NT2/D1 (cell line): Measurements from ENCODE around the gene GASK1A.

Experiments
- DNase-seq: peaks from one replicate; pipeline ENCODE4 v3.0.0-alpha.2; 2011; ENCODE audit warnings: low read depth, low spot score
- H3K27me3 ChIP-seq: 2 replicates; pipeline ENCODE4 v1.6.0; 2011; ENCODE audit warnings: mild to moderate bottlenecking; ENCODE audit not compliant: insufficient read length, insufficient read depth
- H3K36me3 ChIP-seq: 2 replicates; pipeline ENCODE4 v1.6.1; 2011; ENCODE audit warnings: mild to moderate bottlenecking, low read length, mixed read lengths; ENCODE audit not compliant: insufficient read depth, insufficient read length
- H3K4me1 ChIP-seq: 2 replicates; pipeline ENCODE4 v1.5.1; 2011; ENCODE audit not compliant: insufficient read depth, insufficient read length
- H3K4me3 ChIP-seq: 2 replicates; pipeline ENCODE4 v1.5.1; 2011; ENCODE audit warnings: low read depth; ENCODE audit not compliant: insufficient read length
- H3K9ac ChIP-seq: 2 replicates; pipeline ENCODE4 v1.6.0; 2011; ENCODE audit warnings: low read depth; ENCODE audit not compliant: insufficient read length
- H3K9me3 ChIP-seq: 2 replicates; pipeline ENCODE4 v1.5.1; 2011; ENCODE audit warnings: mild to moderate bottlenecking, low read length; ENCODE audit not compliant: insufficient read depth
- SUZ12 ChIP-seq: IDR thresholded peaks from 2 replicates; pipeline ENCODE4 v1.6.1; 2011; ENCODE audit not compliant: insufficient read length, insufficient read depth; ENCODE audit errors: extremely low read depth
- YY1 ChIP-seq: IDR thresholded peaks from 2 replicates; pipeline ENCODE4 v1.6.1; 2011; ENCODE audit not compliant: insufficient read length, insufficient read depth
- ZNF274 ChIP-seq: IDR thresholded peaks from 2 replicates; pipeline ENCODE4 v1.6.1; 2011; ENCODE audit warnings: mild to moderate bottlenecking, low read depth, low read length

GASK1A gene

GRCh38 chr3:43032646-43033628, 53.8 kb downstream of the GASK1A start:
- H3K36me3 ChIP-seq = peaks cover 4% of the 10 kb centered on the region
- no peak overlapping the region for H3K4me3 ChIP-seq
- TF ChIP-seq SUZ12 (no peak), YY1 (no peak), ZNF274 (no peak)
- no peaks in the 10 kb centered on the region for H3K27me3 ChIP-seq
- H3K9me3 ChIP-seq = peaks cover 6% of the 10 kb centered on the region; the same call in 1 of the 2 replicates
- H3K9ac ChIP-seq = no peak overlapping the region
- no peaks in the 10 kb centered on the region for H3K4me1 ChIP-seq
- DNase-seq = no peak

- Histone ChIP-seq H3K27me3 (no peaks in the 10 kb centered on the region), H3K9me3 (no peaks in the 10 kb centered on the region), H3K4me1 (no peaks in the 10 kb centered on the region), H3K9ac (no peak overlapping the region), H3K4me3 (no peak overlapping the region), H3K36me3 (peaks cover 4% of the 10 kb centered on the region)
- DNase-seq = no peak
- no peak for TF ChIP-seq ZNF274
- TF ChIP-seq YY1 = no peak
- no peak for TF ChIP-seq SUZ12
Observed at GRCh38 chr3:43034200-43034599, 55.1 kb downstream of the GASK1A start.

- no peaks in the 10 kb centered on the region for H3K4me1 ChIP-seq
- no peaks in the 10 kb centered on the region for H3K9me3 ChIP-seq
- no peaks in the 10 kb centered on the region for H3K27me3 ChIP-seq
- peaks cover 4% of the 10 kb centered on the region for H3K36me3 ChIP-seq
- DNase-seq = no peak
- TF ChIP-seq SUZ12 (no peak), YY1 (no peak), ZNF274 (no peak)
- H3K9ac ChIP-seq = no peak overlapping the region
- no peak overlapping the region for H3K4me3 ChIP-seq
Observed at GRCh38 chr3:43034911-43035310, 55.8 kb downstream of the GASK1A start.

GRCh38 chr3:43035801-43036365, 56.8 kb downstream of the GASK1A start:
- no peaks in the 10 kb centered on the region for H3K4me1 ChIP-seq

GRCh38 chr3:43036621-43037423, 57.7 kb downstream of the GASK1A start:
- TF ChIP-seq SUZ12 = no peak
- TF ChIP-seq YY1 = no peak
- TF ChIP-seq ZNF274 = no peak
- no peaks in the 10 kb centered on the region for H3K27me3 ChIP-seq
- H3K4me1 ChIP-seq = no peaks in the 10 kb centered on the region
- H3K36me3 ChIP-seq = peaks cover 4% of the 10 kb centered on the region
- no peak overlapping the region for H3K9ac ChIP-seq
- DNase-seq = no peak
- no peak overlapping the region for H3K4me3 ChIP-seq
- no peaks in the 10 kb centered on the region for H3K9me3 ChIP-seq

More at GRCh38 chr3:43035801-43036365, 56.8 kb downstream of the GASK1A start:
- TF ChIP-seq SUZ12 (no peak), ZNF274 (no peak), YY1 (no peak)
- no peak for DNase-seq
- Histone ChIP-seq H3K9me3 (no peaks in the 10 kb centered on the region), H3K9ac (no peak overlapping the region), H3K36me3 (peaks cover 4% of the 10 kb centered on the region), H3K27me3 (no peaks in the 10 kb centered on the region), H3K4me3 (no peak overlapping the region)

- H3K9me3 ChIP-seq = no peaks in the 10 kb centered on the region
- no peaks in the 10 kb centered on the region for H3K4me1 ChIP-seq
- H3K4me3 ChIP-seq = no peak overlapping the region
- no peaks in the 10 kb centered on the region for H3K36me3 ChIP-seq
- H3K27me3 ChIP-seq = no peaks in the 10 kb centered on the region
- H3K9ac ChIP-seq = no peak overlapping the region
- DNase-seq = no peak
- TF ChIP-seq SUZ12 (no peak), ZNF274 (no peak), YY1 (no peak)
Observed at GRCh38 chr3:43038010-43038409, 58.9 kb downstream of the GASK1A start.

- Histone ChIP-seq H3K27me3 (no peaks in the 10 kb centered on the region), H3K4me3 (no peak overlapping the region), H3K9ac (no peak overlapping the region), H3K9me3 (peaks cover 34% of the 10 kb centered on the region), H3K4me1 (no peaks in the 10 kb centered on the region), H3K36me3 (no peaks in the 10 kb centered on the region)
- no peak for TF ChIP-seq ZNF274
- DNase-seq = no peak
Observed at GRCh38 chr3:43041517-43041916, 62.4 kb downstream of the GASK1A start.
